ENCODE measurements around the gene MYOCD.

GRCh38 chr17:12688382-12688781 lies 22.7 kb downstream of the MYOCD start:
- no peak for TF ChIP-seq CTCF (IDR thresholded peaks at IDR 0.05)
- TF ChIP-seq POLR2A (IDR thresholded peaks at IDR 0.05): no peak

Data from tibial nerve (tissue), 3 donors.